K562 (cell line): ENCODE results near the gene ALDH9A1. TPM values are rescaled to one million over a fixed set of nuclear protein-coding genes. Genes with fewer than 3 reads are reported as not detected.
"Not testable (repeated sequence)": the region's sequence is repeated elsewhere in the genome, so short reads cannot be mapped to it uniquely, and the experiment has no call there.

Source experiments
- ATAC-seq: fragments of 200-7000 bp; cut with Tn5 transposase; 3 replicates; pipeline ENCODE4 v1.9.1; 2020; ENCODE audit warnings: moderate library complexity
- BruUV-seq: library from RNA; stranded (reverse); fragments of 400-500 nt; replicated peaks from 2 replicates; lab custom pipeline; 2021; lab: Mats Ljungman, UMichigan
- CTCF ChIA-PET: fragments of 300-600 bp; formaldehyde crosslinking; extraction: SDS; loops from one replicate; lab custom pipeline; 2021; ENCODE audit warnings: low intra/inter-chr PET ratio; lab: Yijun Ruan, JAX
- POLR2A ChIA-PET: fragments of 300-600, 350-650 bp; sonication (Branson Sonifier 250); formaldehyde crosslinking; extraction: SDS; loops from one replicate; lab custom pipeline; 2021; ENCODE audit warnings: antibody characterized with exemption, inconsistent platforms; lab: Yijun Ruan, JAX
- DNase-seq, 4 experiments: peaks; one replicate each; pipeline versions ENCODE4 v3.0.0 to v3.0.0-alpha.2; 2011 to 2018; ENCODE audit warnings: low spot score in 3 of 4, mixed read lengths in 3 of 4; ENCODE audit errors: extremely low read depth in 1 of 4
- FAIRE-seq: peaks from 2 replicates; lab custom pipeline; 2011; peaks lifted over from hg19 to GRCh38; lab: Jason Lieb, UNC
- H2AFZ ChIP-seq: 2 replicates; pipeline ENCODE4 v1.6.0; 2011; ENCODE audit warnings: low read depth, low read length, control low read depth, inconsistent platforms
- H3K27ac ChIP-seq: fragments of 200-600 bp; 3 replicates; pipeline ENCODE4 v1.8.0; 2011; ENCODE audit warnings: low read depth, mild to moderate bottlenecking, control low read depth, inconsistent platforms, low read length, moderate library complexity, mixed read lengths; ENCODE audit errors: extremely low read depth
- H3K27me3 ChIP-seq, 2 experiments: fragments of 300-600 bp in 1 of 2; 2 replicates in 1 of 2; 3 replicates in 1 of 2; pipeline versions ENCODE4 v1.6.0 to v1.8.0; 2011; ENCODE audit warnings: inconsistent platforms in 2 of 2, low read length in 2 of 2, mild to moderate bottlenecking in 1 of 2, mixed read lengths in 1 of 2, moderate library complexity in 1 of 2; ENCODE audit not compliant: control insufficient read depth in 2 of 2, insufficient read depth in 2 of 2
- H3K36me3 ChIP-seq: fragments of 300-600 bp; 3 replicates; pipeline ENCODE4 v1.8.0; 2011; ENCODE audit warnings: mild to moderate bottlenecking, low read length, inconsistent platforms; ENCODE audit not compliant: control insufficient read depth, insufficient read depth
- H3K4me1 ChIP-seq, 2 experiments: fragments of 200-600 bp in 1 of 2; replicated peaks in 1 of 2; 2 replicates in 1 of 2; 3 replicates in 1 of 2; pipeline versions ENCODE4 v1.5.1 to v1.8.0; 2011; ENCODE audit warnings: inconsistent platforms in 2 of 2, low read length in 2 of 2, mild to moderate bottlenecking in 1 of 2, mixed read lengths in 1 of 2, moderate library complexity in 1 of 2; ENCODE audit not compliant: control insufficient read depth in 2 of 2, insufficient read depth in 2 of 2
- H3K4me2 ChIP-seq: 2 replicates; pipeline ENCODE4 v1.6.1; 2011; ENCODE audit warnings: low read length, control low read depth, inconsistent platforms, mixed read lengths; ENCODE audit not compliant: insufficient read depth
- H3K4me3 ChIP-seq: fragments of 200-600 bp; sonication (generic), shearing (Covaris generic); 2 replicates; pipeline ENCODE4 v1.5.1; 2016; ENCODE audit warnings: control low read depth, inconsistent platforms
- H3K79me2 ChIP-seq: fragments of 200-600 bp; 3 replicates; pipeline ENCODE4 v1.8.0; 2011; ENCODE audit warnings: low read length, inconsistent platforms; ENCODE audit not compliant: control insufficient read depth, insufficient read depth
- H3K9ac ChIP-seq, 2 experiments: 2 replicates each; pipeline versions ENCODE4 v1.6.0 to v1.6.1; 2011; ENCODE audit warnings: low read depth in 2 of 2, low read length in 2 of 2, control low read depth in 1 of 2, inconsistent platforms in 1 of 2, mild to moderate bottlenecking in 1 of 2, mixed read lengths in 1 of 2; ENCODE audit not compliant: insufficient read depth in 1 of 2
- H3K9me1 ChIP-seq: one replicate; pipeline ENCODE4 v1.6.0; 2011; ENCODE audit warnings: inconsistent platforms, mild to moderate bottlenecking, low read length, moderate library complexity; ENCODE audit not compliant: control insufficient read depth, insufficient read depth
- H3K9me3 ChIP-seq: replicated peaks from 2 replicates; pipeline ENCODE4 v1.5.1; 2011; ENCODE audit warnings: low read depth, low read length, inconsistent platforms; ENCODE audit not compliant: control insufficient read depth, insufficient read depth
- H4K20me1 ChIP-seq: replicated peaks from 2 replicates; pipeline ENCODE4 v1.6.1; 2011; ENCODE audit warnings: low read length, inconsistent platforms, mixed read lengths; ENCODE audit not compliant: control insufficient read depth, insufficient read depth
- C11orf30 ChIP-seq: fragments of 450-650 bp; IDR thresholded peaks from 2 replicates; pipeline ENCODE4 v1.6.1; 2016; ENCODE audit warnings: low read depth, mild to moderate bottlenecking
- MAFF ChIP-seq: IDR thresholded peaks from 2 replicates; pipeline ENCODE4 v1.6.1; 2012; ENCODE audit warnings: low read length, improper control_type of control experiment
- MAFG ChIP-seq: fragments of 450-650 bp; conservative IDR thresholded peaks from 2 replicates; pipeline ENCODE4 v1.6.1; 2016; ENCODE audit warnings: missing genetic modification characterization, missing compliant biosample characterization
- MAFK ChIP-seq: IDR thresholded peaks from 2 replicates; pipeline ENCODE4 v1.6.1; 2011; ENCODE audit warnings: low read length, improper control_type of control experiment
- STAT5B ChIP-seq: fragments of 250-450 bp; sonication (Bioruptor Pico); IDR thresholded peaks from 2 replicates; pipeline ENCODE4 v1.8.0; 2021; ENCODE audit warnings: mild to moderate bottlenecking, inconsistent platforms
- ZNF316 ChIP-seq: fragments of 450-650 bp; IDR thresholded peaks from 2 replicates; pipeline ENCODE4 v1.6.1; 2016
- ZNF785 ChIP-seq: fragments of 250-450 bp; sonication (Bioruptor Pico); IDR thresholded peaks from 2 replicates; pipeline ENCODE4 v1.4.0; 2020; ENCODE audit warnings: mild to moderate bottlenecking
- WGBS: fragments of 100-300 bp; shearing (Covaris generic); methylation state at CpG from one replicate; pipeline ENCODE4 v1.1.6; 2016; ENCODE audit warnings: low coverage, mixed read lengths; ENCODE audit not compliant: insufficient coverage; ENCODE audit errors: missing lambda C conversion rate; 5-methylcytosine and 5-hydroxymethylcytosine counted together
- in situ Hi-C: fragments of 300-500 bp; cut with MboI; formaldehyde crosslinking; loops from 4 replicates; pipeline ENCODE4 v1.15.0; 2018; ENCODE audit warnings: inconsistent platforms, mixed read lengths
- intact Hi-C: fragments of 100-400 bp; cut with micrococcal nuclease; formaldehyde crosslinking; loops from 2 replicates; pipeline ENCODE4 v1.14.2; 2022
- polyA plus RNA-seq, 8 experiments: library from polyadenylated mRNA; depleted of rRNA in 4 of 8; stranded (reverse) in 5 of 8; unstranded in 3 of 8; fragments of >200 nt; fragmentation: Nextera tagmentation in 2 of 8; fragmentation: Illumina TruSeq in 1 of 8; extraction: Ambion mirVana in 2 of 8; extraction: Trizol in 1 of 8; gene quantifications; 2 replicates each; pipeline versions ENCODE4 v1.2.1 to v1.2.3, GENCODE V29; 2011 to 2014; ENCODE audit warnings: inconsistent platforms in 1 of 8, missing spikeins in 1 of 8
- total RNA-seq, 7 experiments: library from RNA; depleted of rRNA in 6 of 7; stranded (reverse); fragments of >200 nt in 6 of 7; fragmentation: Illumina TruSeq in 2 of 7; extraction: Trizol in 2 of 7; gene quantifications; 2 replicates each; pipeline versions ENCODE4 v1.2.1 to v1.2.3, GENCODE V29; 2011 to 2021; ENCODE audit warnings: low replicate concordance in 1 of 7
- TF ChIP-seq, protein P1 (sequence below): sonication (generic); formaldehyde crosslinking; IDR thresholded peaks from 2 replicates; pipeline ENCODE4 v1.8.1; 2023; ENCODE audit warnings: mild to moderate bottlenecking, missing genetic modification reagents

The ALDH9A1 gene
- total and polyA plus RNA-seq, 9 of the 15 experiments (the other 6 are each of a cell fraction or from before 2014, with no cell fraction given) = 26.5 to 54.3 (median 39.2) TPM

DNA sequence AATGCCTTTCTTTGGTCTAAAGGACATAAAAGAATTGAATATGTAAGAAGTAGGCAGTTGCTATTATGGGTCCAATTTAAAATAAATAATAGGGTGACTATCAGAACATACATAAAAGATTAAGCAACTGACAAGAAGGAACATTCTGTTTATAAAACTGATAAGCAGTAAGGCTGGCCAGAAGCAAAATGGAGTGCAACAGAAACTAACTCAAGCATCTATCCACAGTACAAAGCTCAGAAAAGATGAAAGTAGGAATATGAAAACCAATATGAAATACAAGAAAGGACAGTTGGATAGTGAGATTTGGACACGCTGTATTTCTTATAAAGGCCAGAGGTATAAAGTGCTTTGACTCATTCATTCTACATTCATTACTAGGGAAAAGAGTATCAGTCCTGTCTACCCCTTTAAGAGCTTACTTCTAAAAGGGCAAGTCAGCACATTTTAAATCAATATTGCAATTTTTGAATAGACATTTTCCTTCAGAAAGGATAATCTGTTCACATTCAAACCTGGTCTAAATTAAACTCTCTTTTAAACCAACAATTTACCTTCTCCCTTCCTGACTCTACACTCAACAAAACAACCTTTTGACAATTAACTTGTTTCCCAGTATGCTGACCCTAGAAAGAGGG is 14.4 kb downstream of the ALDH9A1 start:
- Histone ChIP-seq H3K79me2 (peaks cover 23% of the 10 kb centered on the region; the same call in 1 of the 3 replicates), H3K27me3 (no peaks in the 10 kb centered on the region), H3K9ac (no peak overlapping the region), H3K4me3 (no peak overlapping the region), H3K9me3 (no peaks in the 10 kb centered on the region), H2AFZ (no peak overlapping the region), H4K20me1 (no peaks in the 10 kb centered on the region), H3K4me2 (no peak overlapping the region), H3K36me3 (peaks cover 56% of the 10 kb centered on the region; the same call in 2 of the 3 replicates), H3K9me1 (no peaks in the 10 kb centered on the region), H3K27ac (no peak overlapping the region), H3K4me1 (no peaks in the 10 kb centered on the region; a peak in 2 of 5 replicates)
- intact Hi-C loops = no loop called here
- WGBS = 18% methylated on average over 1 of the region's 1 CpG
- CTCF ChIA-PET = interaction anchor here (1.5 kb wide), 1 partner anchor 83 kb away, joined by 3 read pairs; no protein-coding TSS in a partner anchor
- POLR2A ChIA-PET = interaction anchor here (0.6 to 1.5 kb wide), 2 partner anchors 26 to 87 kb away, joined by 3 read pairs; no protein-coding TSS in a partner anchor
- DNase-seq (no peak), ATAC-seq (no peak), FAIRE-seq (no peak)
- BruUV-seq = no TSS peak
- TF ChIP-seq MAFF = peak; percentile 84
- TF ChIP-seq C11orf30 = peak; percentile 89
- peak; percentile 89 for TF ChIP-seq MAFG
- peak; percentile 95 for TF ChIP-seq ZNF316
- TF ChIP-seq ZNF785 (CRISPR knock-in tag) = no peak
- TF ChIP-seq MAFK = peak; percentile 75
- TF ChIP-seq STAT5B (CRISPR knock-in tag) = no peak
- in situ Hi-C loops = no loop called here

DNA sequence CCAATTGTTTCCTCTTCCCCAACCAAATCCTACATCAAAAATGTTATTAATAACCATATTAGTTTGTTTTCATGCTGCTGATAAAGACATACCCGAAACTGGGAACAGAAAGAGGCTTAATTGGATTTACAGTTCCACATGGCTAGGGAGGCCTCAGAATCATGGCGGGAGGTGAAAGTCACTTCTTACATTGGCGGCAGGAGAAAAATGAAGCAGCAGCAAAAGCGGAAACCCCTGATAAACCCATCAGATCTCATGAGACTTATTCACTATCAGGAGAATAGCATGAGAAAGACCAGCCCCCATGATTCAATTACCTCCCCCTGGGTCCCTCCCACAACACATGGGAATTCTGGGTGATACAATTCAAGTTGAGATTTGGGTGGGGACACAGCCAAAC is 17.6 kb downstream of the ALDH9A1 start:
- CTCF ChIA-PET, H3K4me3 ChIP-seq, H3K4me1 ChIP-seq, H3K27me3 ChIP-seq, H4K20me1 ChIP-seq, ATAC-seq, H3K9ac ChIP-seq, H3K27ac ChIP-seq, BruUV-seq, FAIRE-seq, H2AFZ ChIP-seq, H3K4me2 ChIP-seq, DNase-seq, intact Hi-C loops, in situ Hi-C loops, H3K79me2 ChIP-seq, H3K9me3 ChIP-seq, H3K9me1 ChIP-seq, POLR2A ChIA-PET: not testable (repeated sequence)
- TF ChIP-seq, protein P1, sequence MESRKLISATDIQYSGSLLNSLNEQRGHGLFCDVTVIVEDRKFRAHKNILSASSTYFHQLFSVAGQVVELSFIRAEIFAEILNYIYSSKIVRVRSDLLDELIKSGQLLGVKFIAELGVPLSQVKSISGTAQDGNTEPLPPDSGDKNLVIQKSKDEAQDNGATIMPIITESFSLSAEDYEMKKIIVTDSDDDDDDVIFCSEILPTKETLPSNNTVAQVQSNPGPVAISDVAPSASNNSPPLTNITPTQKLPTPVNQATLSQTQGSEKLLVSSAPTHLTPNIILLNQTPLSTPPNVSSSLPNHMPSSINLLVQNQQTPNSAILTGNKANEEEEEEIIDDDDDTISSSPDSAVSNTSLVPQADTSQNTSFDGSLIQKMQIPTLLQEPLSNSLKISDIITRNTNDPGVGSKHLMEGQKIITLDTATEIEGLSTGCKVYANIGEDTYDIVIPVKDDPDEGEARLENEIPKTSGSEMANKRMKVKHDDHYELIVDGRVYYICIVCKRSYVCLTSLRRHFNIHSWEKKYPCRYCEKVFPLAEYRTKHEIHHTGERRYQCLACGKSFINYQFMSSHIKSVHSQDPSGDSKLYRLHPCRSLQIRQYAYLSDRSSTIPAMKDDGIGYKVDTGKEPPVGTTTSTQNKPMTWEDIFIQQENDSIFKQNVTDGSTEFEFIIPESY (CRISPR knock-in tag) = 0 out of 2 replicates have a peak, but pooled peaks have one; percentile 58
- H3K36me3 ChIP-seq = peaks cover 67% of the 10 kb centered on the region
- 89% methylated on average over 4 of the region's 4 CpGs for WGBS
